AG09319 (cell line): ENCODE data around the gene NXN.
A peak's percentile ranks its signal among the peaks of the same experiment; 100 is the strongest.
"Not testable (repeated sequence)": the region's sequence is repeated elsewhere in the genome, so short reads cannot be mapped to it uniquely, and the experiment has no call there.

Experiments
- DNase-seq: peaks from one replicate; pipeline ENCODE4 v3.0.0-alpha.2; 2010; ENCODE audit warnings: low read depth; ENCODE audit errors: extremely low read depth
- TF ChIP-seq, protein P1 (sequence below): IDR thresholded peaks from 2 replicates; pipeline ENCODE4 v1.5.1; 2011; ENCODE audit warnings: low read depth, mild to moderate bottlenecking, inconsistent platforms, low read length, moderate library complexity

NXN gene

DNA sequence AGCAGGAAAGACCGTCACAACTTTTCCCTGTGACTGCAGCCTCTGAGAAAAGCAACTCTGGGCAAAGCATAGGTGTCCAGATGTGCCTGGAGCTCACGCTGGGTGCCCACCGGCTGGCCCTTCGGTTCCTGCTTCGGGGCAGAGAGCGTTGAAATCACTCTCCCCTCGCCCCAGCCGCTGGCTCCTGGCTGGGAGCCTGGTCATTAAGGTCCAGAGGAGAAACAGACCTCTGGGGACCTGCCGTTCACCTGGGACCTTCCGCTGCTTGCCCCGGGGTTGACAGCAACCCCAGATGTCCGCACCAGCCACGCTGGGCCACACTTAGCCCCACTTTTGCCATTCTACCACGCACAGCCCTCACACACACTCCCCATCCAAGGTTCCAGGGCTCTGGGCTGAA is 184.3 kb downstream of the NXN start:
- DNase-seq: no peak
- TF ChIP-seq, protein P1, sequence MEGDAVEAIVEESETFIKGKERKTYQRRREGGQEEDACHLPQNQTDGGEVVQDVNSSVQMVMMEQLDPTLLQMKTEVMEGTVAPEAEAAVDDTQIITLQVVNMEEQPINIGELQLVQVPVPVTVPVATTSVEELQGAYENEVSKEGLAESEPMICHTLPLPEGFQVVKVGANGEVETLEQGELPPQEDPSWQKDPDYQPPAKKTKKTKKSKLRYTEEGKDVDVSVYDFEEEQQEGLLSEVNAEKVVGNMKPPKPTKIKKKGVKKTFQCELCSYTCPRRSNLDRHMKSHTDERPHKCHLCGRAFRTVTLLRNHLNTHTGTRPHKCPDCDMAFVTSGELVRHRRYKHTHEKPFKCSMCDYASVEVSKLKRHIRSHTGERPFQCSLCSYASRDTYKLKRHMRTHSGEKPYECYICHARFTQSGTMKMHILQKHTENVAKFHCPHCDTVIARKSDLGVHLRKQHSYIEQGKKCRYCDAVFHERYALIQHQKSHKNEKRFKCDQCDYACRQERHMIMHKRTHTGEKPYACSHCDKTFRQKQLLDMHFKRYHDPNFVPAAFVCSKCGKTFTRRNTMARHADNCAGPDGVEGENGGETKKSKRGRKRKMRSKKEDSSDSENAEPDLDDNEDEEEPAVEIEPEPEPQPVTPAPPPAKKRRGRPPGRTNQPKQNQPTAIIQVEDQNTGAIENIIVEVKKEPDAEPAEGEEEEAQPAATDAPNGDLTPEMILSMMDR: no peak

DNA sequence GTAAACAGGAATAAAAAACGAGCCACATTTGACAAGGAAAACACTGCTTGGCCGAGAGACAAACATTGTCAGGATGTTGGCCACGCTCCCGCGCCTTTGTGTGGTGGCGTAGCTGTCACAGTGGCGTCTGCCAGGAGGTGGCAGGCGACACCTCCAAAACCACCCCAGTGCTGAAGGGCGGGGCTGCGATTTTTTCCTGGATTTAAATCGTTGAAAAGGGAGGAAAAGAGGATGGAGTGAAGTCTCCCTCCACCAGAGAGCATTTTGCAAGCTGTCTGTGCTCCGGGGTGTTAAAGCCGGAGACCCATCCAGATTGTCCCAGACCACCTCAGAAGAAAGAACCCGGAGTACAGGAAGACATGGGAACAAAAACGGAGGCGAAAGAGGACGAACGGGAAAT is 184.7 kb downstream of the NXN start:
- peak; percentile 40 for DNase-seq
- TF ChIP-seq, protein P1: peak; percentile 75

DNA sequence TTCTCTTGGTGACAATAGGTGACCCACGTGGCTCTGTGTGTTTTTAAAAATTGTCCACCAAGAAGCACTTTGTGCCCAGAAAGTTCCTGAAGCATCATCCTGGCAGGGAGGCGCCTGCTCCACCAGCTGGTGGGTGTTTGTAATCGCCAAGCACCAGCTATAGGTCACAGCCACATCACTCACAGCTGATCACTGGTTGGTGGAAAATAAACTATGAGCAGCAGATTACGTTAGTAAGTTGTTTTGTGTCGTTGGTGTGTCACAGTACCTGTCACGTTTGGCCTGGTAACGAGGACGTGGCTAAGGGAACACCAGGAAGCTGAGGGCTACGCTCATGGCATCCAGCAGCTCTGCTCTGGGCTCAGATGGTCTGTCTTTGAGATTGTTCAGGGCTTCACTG is 187.3 kb downstream of the NXN start:
- no peak for DNase-seq
- TF ChIP-seq, protein P1: no peak; the same call in 1 of the 2 replicates

DNA sequence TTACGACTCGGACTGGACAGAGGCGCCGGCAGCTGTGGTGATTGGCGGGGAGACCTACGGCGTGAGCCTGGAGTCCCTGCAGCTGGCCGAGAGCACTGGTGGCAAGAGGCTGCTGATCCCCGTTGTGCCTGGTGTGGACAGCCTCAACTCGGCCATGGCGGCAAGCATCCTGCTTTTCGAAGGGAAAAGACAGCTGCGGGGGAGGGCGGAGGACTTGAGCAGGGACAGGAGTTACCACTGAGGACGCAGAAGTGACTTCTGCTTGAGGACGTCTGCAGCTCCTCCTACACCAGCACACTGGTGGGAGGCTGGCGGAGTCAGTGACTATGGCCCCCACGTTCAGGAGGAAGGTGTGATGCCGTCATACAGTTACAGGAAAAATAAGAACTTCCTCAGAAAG is 187.7 kb downstream of the NXN start:
- TF ChIP-seq, protein P1: no peak
- DNase-seq: no peak

DNA sequence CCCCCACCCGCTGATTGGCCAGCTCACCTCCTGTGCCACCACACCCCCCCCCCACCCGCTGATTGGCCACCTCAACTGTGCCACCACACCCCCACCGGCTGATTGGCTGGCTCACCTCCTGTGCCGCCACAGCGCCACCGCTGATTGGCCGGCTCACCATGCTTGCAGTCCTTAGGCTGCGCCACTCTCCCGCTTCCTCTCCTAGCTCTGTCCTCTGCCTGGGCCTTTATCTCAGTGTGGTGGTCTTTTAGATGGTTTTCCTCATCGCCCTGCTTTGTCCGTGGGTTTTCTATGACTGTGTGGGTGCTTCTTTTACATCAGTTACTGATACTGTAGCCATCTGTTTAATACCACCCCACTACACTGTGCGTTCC is 188.7 kb downstream of the NXN start:
- DNase-seq: not testable (repeated sequence)

DNA sequence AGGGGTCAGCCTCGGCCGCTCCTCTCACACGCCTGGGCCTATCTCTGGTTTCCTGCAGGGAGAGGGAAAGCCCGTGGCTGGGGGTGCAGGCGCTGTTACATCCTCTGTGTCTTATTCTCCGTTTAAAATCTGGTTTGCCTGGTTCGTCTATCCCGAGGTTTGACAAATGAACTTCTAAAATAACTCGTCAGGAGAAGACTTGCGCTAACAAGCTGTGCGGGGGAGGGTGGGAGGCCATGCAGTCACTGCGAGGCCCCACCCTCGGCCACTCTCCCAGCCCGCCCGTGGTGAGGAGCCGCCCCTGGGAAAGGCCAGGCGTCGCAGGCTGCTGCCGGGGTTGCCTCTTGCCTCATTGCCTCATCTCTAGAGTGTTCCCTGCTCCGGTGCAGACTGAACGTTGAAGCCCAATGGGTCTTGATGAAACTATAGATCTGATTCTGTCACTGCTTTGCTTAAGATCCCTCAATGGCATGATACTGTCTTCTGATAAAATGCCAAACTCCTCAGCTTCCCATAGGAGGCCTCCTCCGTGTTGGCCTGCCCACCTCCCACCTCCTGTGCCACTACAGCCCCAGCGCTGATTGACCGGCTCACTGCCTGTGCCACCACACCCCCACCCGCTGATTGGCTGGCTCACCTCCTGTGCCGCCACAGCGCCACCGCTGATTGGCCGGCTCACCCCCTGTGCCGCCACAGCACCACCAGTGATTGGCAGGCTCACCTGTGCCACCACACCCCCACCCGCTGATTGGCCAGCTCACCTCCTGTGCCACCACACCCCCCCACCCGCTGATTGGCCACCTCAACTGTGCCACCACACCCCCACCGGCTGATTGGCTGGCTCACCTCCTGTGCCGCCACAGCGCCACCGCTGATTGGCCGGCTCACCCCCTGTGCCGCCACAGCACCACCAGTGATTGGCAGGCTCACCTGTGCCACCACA is 189.4 kb downstream of the NXN start:
- peak; percentile 8 for DNase-seq

DNA sequence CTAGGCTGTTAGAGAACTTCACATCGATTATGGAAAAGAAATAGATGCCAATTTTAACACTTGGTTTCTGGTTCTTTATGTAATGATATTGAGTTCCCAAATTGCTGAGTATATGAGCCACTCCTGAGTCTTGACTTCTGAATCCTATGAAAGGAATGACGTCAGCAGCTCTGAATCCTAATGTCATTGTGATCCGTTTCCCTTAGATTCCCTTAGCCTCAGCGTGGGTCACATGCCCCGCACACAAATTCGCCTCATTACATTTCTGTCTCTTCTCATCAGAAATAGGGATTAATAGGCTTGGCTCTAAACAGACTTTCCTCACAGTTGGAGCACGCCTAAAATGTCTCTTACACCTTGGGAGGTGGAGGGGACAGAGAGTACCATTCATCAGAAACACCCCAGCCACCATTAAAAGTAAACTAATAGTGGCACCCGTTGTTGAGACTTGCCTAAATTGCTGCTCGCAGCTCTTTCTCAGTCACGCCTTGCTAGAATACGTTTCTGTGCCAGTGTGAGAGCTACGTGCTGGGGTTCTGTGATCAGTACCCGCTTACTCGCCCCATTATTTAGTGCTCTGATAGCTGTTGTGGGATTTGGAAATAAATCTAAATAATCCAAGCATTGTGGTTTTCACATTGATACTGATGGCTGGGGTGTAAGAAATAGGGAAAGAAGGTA is 190.3 kb downstream of the NXN start:
- no peak for DNase-seq
- TF ChIP-seq, protein P1: no peak

DNA sequence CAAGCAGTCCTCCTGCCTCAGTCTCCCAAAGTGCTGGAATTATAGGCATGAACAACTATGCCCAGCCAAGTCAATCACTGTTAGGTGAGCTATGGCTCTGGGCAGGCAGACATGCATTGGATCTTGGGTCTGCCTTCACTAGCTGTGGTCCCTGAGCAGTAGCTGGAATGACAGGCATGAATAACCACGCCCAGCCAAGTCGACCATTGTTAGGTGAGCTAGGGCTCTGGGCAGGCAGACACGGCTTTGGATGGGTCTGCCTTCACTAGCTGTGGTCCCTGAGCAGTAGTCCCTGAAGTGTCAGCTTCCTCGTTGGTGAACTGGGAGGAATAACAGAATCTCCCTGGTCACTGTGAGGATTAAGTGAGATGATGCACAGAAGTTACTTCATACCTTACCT is 191.0 kb downstream of the NXN start:
- TF ChIP-seq, protein P1: no peak
- DNase-seq: no peak
